Neural cell (in vitro differentiated cells): Measurements from ENCODE around the gene DGKD. TPM values are rescaled to one million over a fixed set of nuclear protein-coding genes. Genes with fewer than 3 reads are reported as not detected.

Experiments used
- H2AFZ ChIP-seq: fragments of 200-600, 300-800 bp; sonication (generic), shearing (Covaris generic); 2 replicates; pipeline ENCODE4 v1.6.0; 2014; ENCODE audit warnings: low read depth, mild to moderate bottlenecking, antibody characterized with exemption, low read length, moderate library complexity
- H3F3A ChIP-seq: fragments of 200-600 bp; shearing (Covaris generic); 2 replicates; pipeline ENCODE4 v1.6.1; 2016; ENCODE audit warnings: mild to moderate bottlenecking, moderate library complexity, mixed read lengths, antibody characterized with exemption, low read length; ENCODE audit not compliant: insufficient read depth, poor library complexity, severe bottlenecking
- H3K27ac ChIP-seq: fragments of 200-600, 300-800 bp; sonication (generic), shearing (Covaris generic); 2 replicates; pipeline ENCODE4 v1.5.1; 2014; ENCODE audit warnings: mild to moderate bottlenecking, low read length, moderate library complexity
- H3K27me3 ChIP-seq: fragments of 300-800, 200-600 bp; sonication (generic), shearing (Covaris generic); 2 replicates; pipeline ENCODE4 v1.6.0; 2014; ENCODE audit warnings: mild to moderate bottlenecking, low read depth, low read length, moderate library complexity; ENCODE audit not compliant: insufficient read depth
- H3K36me3 ChIP-seq: fragments of 300-800, 200-600 bp; sonication (generic), shearing (Covaris generic); 2 replicates; pipeline ENCODE4 v1.5.1; 2014; ENCODE audit warnings: mild to moderate bottlenecking, antibody characterized with exemption, low read length, moderate library complexity; ENCODE audit not compliant: insufficient read depth
- H3K4me2 ChIP-seq: fragments of 300-800, 200-600 bp; sonication (generic), shearing (Covaris generic); 2 replicates; pipeline ENCODE4 v1.6.0; 2014; ENCODE audit warnings: mild to moderate bottlenecking, low read length
- H3K4me3 ChIP-seq: fragments of 300-800, 200-600 bp; sonication (generic), shearing (Covaris generic); 2 replicates; pipeline ENCODE4 v1.5.1; 2014; ENCODE audit warnings: mild to moderate bottlenecking, low read length, moderate library complexity
- H3K79me2 ChIP-seq: fragments of 200-600 bp; shearing (Covaris generic); replicated peaks from 2 replicates; pipeline ENCODE4 v1.6.0; 2014; ENCODE audit warnings: mild to moderate bottlenecking, low read length, moderate library complexity; ENCODE audit not compliant: insufficient read depth
- H3K9ac ChIP-seq: fragments of 300-800, 200-600 bp; sonication (generic), shearing (Covaris generic); 2 replicates; pipeline ENCODE4 v1.6.1; 2016; ENCODE audit warnings: mild to moderate bottlenecking, low read length, mixed read lengths
- H3K9me2 ChIP-seq: fragments of 200-600 bp; shearing (Covaris generic); 2 replicates; pipeline ENCODE4 v1.6.1; 2016; ENCODE audit warnings: mild to moderate bottlenecking, low read length, mixed read lengths; ENCODE audit not compliant: insufficient read depth
- H3K9me3 ChIP-seq: fragments of 200-600, 300-800 bp; sonication (generic), shearing (Covaris generic); 2 replicates; pipeline ENCODE4 v1.6.1; 2016; ENCODE audit warnings: mild to moderate bottlenecking, mixed run types, low read length, moderate library complexity, mixed read lengths
- H4K20me1 ChIP-seq: fragments of 200-600 bp; shearing (Covaris generic); 2 replicates; pipeline ENCODE4 v1.6.1; 2016; ENCODE audit warnings: mild to moderate bottlenecking, mixed run types; ENCODE audit not compliant: insufficient read depth
- CTCF ChIP-seq: fragments of 450-650 bp; IDR thresholded peaks from 2 replicates; pipeline ENCODE4 v1.5.1; 2014; ENCODE audit warnings: antibody characterized with exemption, mild to moderate bottlenecking, moderate library complexity; ENCODE audit not compliant: poor library complexity, severe bottlenecking
- EP300 ChIP-seq: fragments of 450-650 bp; conservative IDR thresholded peaks from 2 replicates; pipeline ENCODE4 v1.6.1; 2014; ENCODE audit warnings: antibody characterized with exemption, mild to moderate bottlenecking, moderate library complexity; ENCODE audit not compliant: poor library complexity, severe bottlenecking
- EZH2 ChIP-seq: fragments of 200-600, 300-800 bp; shearing (Covaris generic), sonication (generic); IDR thresholded peaks from 2 replicates; pipeline ENCODE4 v1.6.1; 2014; ENCODE audit warnings: antibody characterized with exemption, low read length, borderline replicate concordance, mild to moderate bottlenecking; ENCODE audit not compliant: insufficient read depth, poor library complexity, severe bottlenecking
- MXI1 ChIP-seq: fragments of 450-650 bp; conservative IDR thresholded peaks from 2 replicates; pipeline ENCODE4 v1.6.1; 2014; ENCODE audit warnings: antibody characterized with exemption, mild to moderate bottlenecking; ENCODE audit not compliant: poor library complexity, severe bottlenecking
- POLR2AphosphoS5 ChIP-seq: IDR thresholded peaks from 2 replicates; pipeline ENCODE4 v1.6.1; 2012
- RAD21 ChIP-seq: fragments of 450-650 bp; conservative IDR thresholded peaks from 2 replicates; pipeline ENCODE4 v1.6.1; 2014; ENCODE audit warnings: antibody characterized with exemption, mild to moderate bottlenecking, moderate library complexity
- REST ChIP-seq: IDR thresholded peaks from 2 replicates; pipeline ENCODE4 v1.6.1; 2012; ENCODE audit warnings: borderline replicate concordance
- SMC3 ChIP-seq: fragments of 450-650 bp; conservative IDR thresholded peaks from 2 replicates; pipeline ENCODE4 v1.6.1; 2014; ENCODE audit warnings: antibody characterized with exemption, mild to moderate bottlenecking, moderate library complexity; ENCODE audit not compliant: poor library complexity
- TAF1 ChIP-seq: IDR thresholded peaks from 2 replicates; pipeline ENCODE4 v1.6.1; 2012; ENCODE audit warnings: low read depth
- polyA plus RNA-seq: library from polyadenylated mRNA; depleted of rRNA; stranded (reverse); fragments of >200 nt; gene quantifications from 2 replicates; pipeline ENCODE4 v1.2.3, GENCODE V29; 2014

DGKD gene
- polyA plus RNA-seq, 1 donor from 2014 or later, result 36.4 TPM

DNA sequence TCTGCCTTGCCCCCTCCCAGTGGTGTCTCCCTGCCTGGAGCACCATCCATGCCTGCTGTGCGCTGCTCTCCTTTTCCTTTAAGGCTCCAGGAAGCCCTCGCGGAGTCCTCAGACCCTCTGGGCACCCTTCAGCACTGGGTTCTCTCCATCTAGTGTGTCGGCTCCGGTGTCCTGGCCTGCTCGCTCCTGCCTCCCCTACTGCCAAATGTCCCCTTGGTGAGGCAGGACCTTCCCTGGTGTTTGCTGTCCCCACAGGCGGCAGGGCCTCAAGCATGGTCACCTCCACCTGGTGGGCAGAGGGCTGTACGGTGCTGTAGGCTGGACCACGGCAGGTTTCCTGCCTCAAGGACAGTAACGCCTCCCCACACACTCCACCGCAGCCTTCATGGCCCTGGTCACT, 90.2 kb downstream of the DGKD start:
- no peaks in the 10 kb centered on the region for H3K36me3 ChIP-seq
- H3K79me2 ChIP-seq, result no peaks in the 10 kb centered on the region
- no peak overlapping the region for H3K27ac ChIP-seq
- H3K4me2 ChIP-seq, result no peak overlapping the region
- no peaks in the 10 kb centered on the region for H4K20me1 ChIP-seq
- H3F3A ChIP-seq, result no peaks in the 10 kb centered on the region
- no peaks in the 10 kb centered on the region for H3K9me2 ChIP-seq
- no peaks in the 10 kb centered on the region for H3K27me3 ChIP-seq
- no peaks in the 10 kb centered on the region for H3K9me3 ChIP-seq
- H3K4me3 ChIP-seq, result no peak overlapping the region
- H3K9ac ChIP-seq, result no peak overlapping the region
- TF ChIP-seq EZH2 (no peak), REST (no peak), EP300 (no peak), SMC3 (no peak), RAD21 (no peak), MXI1 (no peak), POLR2AphosphoS5 (no peak), CTCF (no peak), TAF1 (no peak)
- H2AFZ ChIP-seq, result no peak overlapping the region

DNA sequence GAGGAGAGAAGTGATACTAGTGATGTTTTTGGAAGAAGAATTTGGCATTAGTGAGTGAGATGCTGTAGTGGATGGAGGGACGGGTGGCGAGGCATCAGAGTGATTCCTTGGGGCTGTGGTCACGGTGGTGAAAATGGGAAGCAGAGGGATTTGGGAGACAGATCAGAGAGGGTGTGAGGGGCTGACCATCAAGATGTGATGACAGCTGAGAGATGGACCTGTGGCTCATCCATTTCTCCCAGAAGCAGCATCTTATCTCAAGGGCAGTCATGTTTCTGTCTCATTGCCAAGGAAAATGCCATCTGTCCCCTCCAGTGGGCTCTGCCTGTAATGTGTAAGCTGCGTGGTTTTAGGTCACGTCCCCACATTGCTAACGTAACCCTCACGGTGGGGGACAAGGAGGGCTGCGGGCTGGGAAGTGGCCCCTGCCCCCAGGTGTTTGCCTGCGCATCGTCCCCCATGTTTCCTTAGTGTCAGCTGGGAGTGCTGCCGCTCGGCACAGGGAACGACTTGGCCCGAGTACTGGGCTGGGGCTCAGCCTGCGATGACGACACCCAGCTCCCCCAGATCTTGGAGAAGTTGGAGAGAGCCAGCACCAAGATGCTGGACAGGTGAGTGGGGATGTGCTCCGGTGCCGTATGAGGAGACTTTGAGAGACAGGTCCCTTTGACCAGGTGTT, 91.0 kb downstream of the DGKD start:
- H3K9me3 ChIP-seq, result no peaks in the 10 kb centered on the region
- H3K27me3 ChIP-seq, result no peaks in the 10 kb centered on the region
- H3F3A ChIP-seq, result no peaks in the 10 kb centered on the region
- H4K20me1 ChIP-seq, result no peaks in the 10 kb centered on the region
- no peak overlapping the region for H3K4me2 ChIP-seq
- H3K79me2 ChIP-seq, result no peaks in the 10 kb centered on the region
- no peak overlapping the region for H2AFZ ChIP-seq
- H3K36me3 ChIP-seq, result no peaks in the 10 kb centered on the region
- H3K9me2 ChIP-seq, result no peaks in the 10 kb centered on the region
- TF ChIP-seq RAD21 (no peak), CTCF (no peak), EZH2 (no peak), REST (no peak), TAF1 (no peak), SMC3 (no peak), MXI1 (no peak), POLR2AphosphoS5 (no peak), EP300 (no peak)
- no peak overlapping the region for H3K4me3 ChIP-seq
- no peak overlapping the region for H3K9ac ChIP-seq
- H3K27ac ChIP-seq, result no peak overlapping the region
